ENCODE results near the gene DIO3. TPM values are rescaled to one million over a fixed set of nuclear protein-coding genes. Genes with fewer than 3 reads are reported as not detected.
"Not testable (repeated sequence)": the region's sequence is repeated elsewhere in the genome, so short reads cannot be mapped to it uniquely, and the experiment has no call there.

DIO3 gene
- total and polyA plus RNA-seq, 2 donors: 1.8 to 14.1 TPM

DNA sequence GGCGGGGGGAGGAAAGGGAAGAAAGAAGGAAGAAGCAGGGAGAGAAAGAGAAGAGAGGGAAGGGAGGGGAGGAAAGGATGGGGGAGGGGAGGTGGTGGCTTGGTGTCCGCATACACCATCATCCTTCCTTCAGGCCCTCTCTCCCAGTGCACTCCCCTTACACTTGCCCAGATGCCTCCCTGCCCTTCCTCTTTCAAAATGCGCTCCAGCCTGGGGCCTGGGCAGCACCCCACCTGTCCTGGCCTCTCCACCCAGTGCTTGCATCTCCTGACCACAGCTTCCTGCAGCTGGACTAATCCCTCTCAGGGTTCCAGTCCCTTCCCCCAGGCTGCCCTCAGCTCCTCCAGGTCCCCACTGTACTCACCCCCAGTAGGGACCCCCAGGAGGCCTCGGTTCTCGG, 12.6 kb upstream of the DIO3 start:
- no peak for DNase-seq (ENCODE audit: extremely low spot score)
- no peak overlapping the region for H3K4me3 ChIP-seq (ENCODE audit: low read depth, low read length)
- WGBS: 83% methylated on average over 5 of the region's 5 CpGs
- no peaks in the 10 kb centered on the region for H3K36me3 ChIP-seq (ENCODE audit: insufficient read depth)
- H3K27ac ChIP-seq (ENCODE audit: low read depth): no peak overlapping the region
- no peaks in the 10 kb centered on the region for H3K4me1 ChIP-seq (ENCODE audit: insufficient read depth)

DNA sequence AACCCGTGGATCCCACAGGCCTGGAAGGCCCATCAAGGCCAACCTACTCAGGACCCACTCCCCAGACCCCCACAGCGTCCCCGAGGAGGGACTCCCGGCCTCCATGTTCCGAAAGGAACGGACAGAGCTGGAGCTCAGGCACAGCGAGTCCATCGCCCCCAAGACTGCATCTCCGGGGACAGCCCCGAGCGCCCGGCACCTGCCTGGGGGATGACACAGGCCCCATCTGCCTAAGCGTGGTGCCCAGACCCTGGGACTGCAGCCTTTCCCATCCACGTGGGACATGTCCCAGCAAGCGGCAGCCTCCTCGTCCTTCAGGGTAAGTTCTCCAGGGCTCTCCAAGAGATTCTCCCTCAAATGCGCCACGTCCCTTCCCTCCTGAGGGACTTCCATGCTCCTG, 12.1 kb upstream of the DIO3 start:
- no peak for DNase-seq (ENCODE audit: extremely low spot score)
- H3K36me3 ChIP-seq (ENCODE audit: insufficient read depth): no peaks in the 10 kb centered on the region
- no peak overlapping the region for H3K4me3 ChIP-seq (ENCODE audit: low read depth, low read length)
- H3K27ac ChIP-seq (ENCODE audit: low read depth): no peak overlapping the region
- WGBS: 93% methylated on average over 18 of the region's 18 CpGs
- H3K4me1 ChIP-seq (ENCODE audit: insufficient read depth): no peaks in the 10 kb centered on the region

DNA sequence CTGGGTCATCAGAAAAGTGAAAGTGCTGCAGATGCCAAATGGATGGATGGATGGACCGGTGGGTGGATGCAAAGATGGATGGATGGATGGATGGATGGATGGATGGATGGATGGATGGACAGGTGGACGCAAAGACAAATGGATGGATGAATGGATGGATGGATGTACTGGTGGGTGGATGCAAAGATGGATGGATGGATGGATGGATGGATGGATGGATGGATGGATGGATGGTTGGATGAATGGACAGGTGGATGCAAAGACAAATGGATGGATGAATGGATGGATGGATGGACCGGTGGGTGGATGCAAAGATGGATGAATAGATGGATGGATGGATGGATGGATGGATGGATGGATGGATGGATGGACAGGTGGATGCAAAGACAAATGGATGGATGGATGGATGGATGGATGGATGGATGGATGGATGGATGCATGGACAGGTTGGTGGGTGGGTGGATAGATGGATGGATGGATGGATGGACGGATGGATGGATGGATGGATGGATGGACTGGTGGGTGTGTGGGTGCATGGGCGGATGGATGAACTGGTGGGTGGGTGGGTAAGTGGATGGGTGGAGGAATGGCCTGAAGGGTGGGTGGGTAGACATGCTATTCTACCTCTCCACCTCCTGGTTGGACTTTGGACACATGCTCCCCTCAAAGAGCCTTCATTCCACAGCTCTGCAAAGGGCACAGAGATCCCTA, 10.9 kb upstream of the DIO3 start:
- H3K4me1 ChIP-seq (ENCODE audit: insufficient read depth); DNase-seq (ENCODE audit: extremely low spot score); H3K36me3 ChIP-seq (ENCODE audit: insufficient read depth); H3K4me3 ChIP-seq (ENCODE audit: low read depth, low read length); H3K27ac ChIP-seq (ENCODE audit: low read depth): not testable (repeated sequence)
- WGBS: 90% methylated on average over 5 of the region's 5 CpGs

DNA sequence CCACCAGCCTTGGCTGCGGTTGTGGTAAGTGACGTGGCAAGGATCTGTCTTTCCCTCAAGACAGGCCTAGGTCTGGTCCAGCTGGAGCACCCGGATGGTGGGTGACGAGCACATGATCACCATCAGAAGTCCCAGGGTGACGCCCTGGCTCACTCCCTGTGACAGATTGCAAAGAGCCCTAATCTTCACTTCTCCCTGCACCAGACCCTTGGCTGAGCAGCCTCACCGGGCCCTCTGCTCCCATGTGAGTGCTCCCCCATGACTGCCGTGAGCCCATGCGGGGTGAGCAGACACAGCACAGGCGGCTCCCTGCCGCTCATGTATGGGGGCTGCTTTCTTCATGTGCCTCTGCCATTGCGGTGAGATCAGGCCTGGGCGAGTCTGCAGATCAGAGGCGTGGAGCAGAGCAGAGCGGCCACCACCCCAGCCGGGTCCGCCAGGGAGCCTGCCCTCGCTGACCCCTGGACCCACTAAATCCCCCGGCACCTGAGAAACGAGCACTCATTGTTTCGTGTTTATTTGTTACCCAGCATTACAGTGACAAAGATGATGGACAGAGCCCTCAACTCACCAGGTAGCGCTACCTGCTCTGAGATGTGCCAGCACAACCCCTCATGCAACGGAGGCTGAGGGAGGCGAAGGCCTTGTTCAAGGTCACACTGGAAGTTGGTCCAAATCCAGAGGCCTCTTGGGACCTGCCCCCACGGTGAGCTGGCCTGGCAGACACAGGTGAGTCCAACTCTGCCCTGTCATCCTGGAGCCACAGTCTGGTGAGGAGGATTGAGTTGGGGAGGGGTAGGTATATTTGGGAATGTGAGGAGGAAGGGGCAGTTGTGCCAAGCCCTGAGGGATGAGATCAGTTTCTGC, 9.3 kb upstream of the DIO3 start:
- H3K4me1 ChIP-seq (ENCODE audit: insufficient read depth): no peaks in the 10 kb centered on the region
- H3K4me3 ChIP-seq (ENCODE audit: low read depth, low read length): no peak overlapping the region
- no peaks in the 10 kb centered on the region for H3K36me3 ChIP-seq (ENCODE audit: insufficient read depth)
- H3K27ac ChIP-seq (ENCODE audit: low read depth): no peak overlapping the region
- 91% methylated on average over 24 of the region's 24 CpGs for WGBS
- no peak for DNase-seq (ENCODE audit: extremely low spot score)

DNA sequence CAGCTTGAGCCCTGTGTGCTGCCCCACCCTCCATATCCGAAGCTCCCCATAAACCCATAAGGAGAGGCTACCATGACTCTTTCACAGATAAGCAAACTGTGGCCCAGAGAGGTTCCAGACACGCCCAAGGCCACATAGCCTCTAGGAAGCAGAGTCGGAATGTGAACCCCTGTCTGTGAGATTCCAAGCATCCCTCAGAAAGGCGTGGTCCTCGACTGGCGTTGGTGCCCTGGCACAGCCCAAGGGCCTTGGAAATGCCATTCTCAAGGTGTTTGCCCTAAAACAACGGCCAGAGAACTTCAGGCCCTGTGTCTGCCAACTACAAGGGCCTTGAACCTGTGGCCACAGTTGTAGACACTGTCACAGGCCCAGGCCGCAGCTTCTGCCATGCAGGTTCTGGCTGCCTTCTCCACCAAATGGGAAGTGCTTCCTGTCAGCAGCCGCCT, 8.5 kb upstream of the DIO3 start:
- 85% methylated on average over 9 of the region's 9 CpGs for WGBS
- Histone ChIP-seq H3K36me3 (ENCODE audit: insufficient read depth) (no peaks in the 10 kb centered on the region), H3K4me3 (ENCODE audit: low read depth, low read length) (no peak overlapping the region), H3K27ac (ENCODE audit: low read depth) (no peak overlapping the region), H3K4me1 (ENCODE audit: insufficient read depth) (no peaks in the 10 kb centered on the region)
- no peak for DNase-seq (ENCODE audit: extremely low spot score)

DNA sequence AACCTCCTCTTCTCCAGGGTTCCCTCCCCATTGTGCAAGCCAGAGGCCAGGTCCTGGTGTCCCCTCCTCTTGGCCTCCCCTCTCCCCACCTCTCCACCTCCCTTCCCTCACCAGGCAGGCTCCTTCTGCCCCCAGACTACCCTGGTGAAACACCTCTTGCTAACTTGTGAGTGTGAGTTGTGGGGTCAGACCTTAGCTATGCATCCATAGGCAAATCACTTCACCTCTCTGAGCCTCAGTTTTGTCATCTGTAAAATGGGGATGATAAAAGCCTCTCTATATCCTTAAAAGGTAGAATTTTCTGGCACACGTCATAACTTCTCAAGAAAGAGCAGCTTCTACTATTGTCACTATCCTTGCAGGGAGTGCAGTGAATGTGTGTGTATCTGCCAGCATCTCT, 7.9 kb upstream of the DIO3 start:
- Histone ChIP-seq H3K4me3 (ENCODE audit: low read depth, low read length) (no peak overlapping the region), H3K36me3 (ENCODE audit: insufficient read depth) (no peaks in the 10 kb centered on the region), H3K27ac (ENCODE audit: low read depth) (no peak overlapping the region), H3K4me1 (ENCODE audit: insufficient read depth) (no peaks in the 10 kb centered on the region)
- WGBS: 87% methylated on average over 1 of the region's 1 CpG
- DNase-seq (ENCODE audit: extremely low spot score): no peak

DNA sequence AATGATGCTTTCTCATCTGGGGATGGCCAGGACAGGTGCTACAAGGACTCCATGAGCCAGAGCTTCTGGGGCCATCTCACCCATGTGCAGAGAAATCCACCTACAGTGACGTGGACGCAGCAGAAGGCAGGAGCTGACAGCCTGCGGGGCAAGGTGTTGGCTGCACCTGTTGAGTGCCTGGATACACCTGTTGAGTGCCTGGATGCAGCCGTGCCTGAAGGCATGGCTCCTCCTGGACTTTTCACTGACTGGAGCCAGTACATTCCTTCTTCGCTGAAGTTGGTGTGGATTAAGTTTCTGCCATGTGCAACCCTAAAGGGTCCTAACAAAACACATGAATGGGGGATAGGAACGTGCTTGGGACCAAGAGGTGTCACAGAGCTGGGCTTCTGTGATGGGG, 7.4 kb upstream of the DIO3 start:
- 93% methylated on average over 6 of the region's 6 CpGs for WGBS
- no peak for DNase-seq (ENCODE audit: extremely low spot score)
- Histone ChIP-seq H3K36me3 (ENCODE audit: insufficient read depth) (no peaks in the 10 kb centered on the region), H3K4me3 (ENCODE audit: low read depth, low read length) (no peak overlapping the region), H3K27ac (ENCODE audit: low read depth) (no peak overlapping the region), H3K4me1 (ENCODE audit: insufficient read depth) (no peaks in the 10 kb centered on the region)

DNA sequence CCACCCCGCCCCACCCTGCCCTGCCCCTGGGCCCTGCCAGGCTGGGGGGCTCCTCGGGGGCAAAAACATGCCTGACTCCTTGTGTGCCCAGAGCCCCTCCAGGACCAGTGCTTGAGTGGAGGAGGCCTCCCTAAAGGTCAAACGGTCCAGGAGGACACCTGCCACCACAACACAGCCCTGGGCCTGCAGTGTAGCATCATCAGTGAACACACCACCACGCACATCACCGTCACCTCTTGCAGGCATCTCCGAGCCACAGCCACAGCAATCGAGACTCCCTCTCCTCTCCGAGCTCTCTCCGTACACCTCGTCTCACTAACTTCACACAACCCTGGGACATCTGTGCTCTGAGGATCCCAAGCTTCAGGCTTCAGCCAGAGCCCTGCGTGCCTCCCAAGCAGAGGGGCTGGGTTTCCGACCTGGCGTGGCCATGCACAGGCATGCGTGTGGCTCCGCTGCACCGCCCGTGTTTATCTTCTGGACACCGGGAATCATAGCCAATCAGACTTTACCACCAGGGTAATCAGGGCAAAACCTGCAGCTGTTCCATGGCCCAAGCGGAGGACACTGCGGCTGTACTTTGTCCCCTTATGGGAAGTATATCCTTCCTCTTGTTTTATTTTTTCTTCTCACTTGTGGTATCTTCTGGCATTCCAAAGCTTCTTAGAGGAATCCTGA, 6.2 kb upstream of the DIO3 start:
- Histone ChIP-seq H3K4me3 (ENCODE audit: low read depth, low read length) (no peak overlapping the region), H3K36me3 (ENCODE audit: insufficient read depth) (no peaks in the 10 kb centered on the region), H3K4me1 (ENCODE audit: insufficient read depth) (no peaks in the 10 kb centered on the region), H3K27ac (ENCODE audit: low read depth) (no peak overlapping the region)
- 64% methylated on average over 20 of the region's 20 CpGs for WGBS
- DNase-seq (ENCODE audit: extremely low spot score): no peak

DNA sequence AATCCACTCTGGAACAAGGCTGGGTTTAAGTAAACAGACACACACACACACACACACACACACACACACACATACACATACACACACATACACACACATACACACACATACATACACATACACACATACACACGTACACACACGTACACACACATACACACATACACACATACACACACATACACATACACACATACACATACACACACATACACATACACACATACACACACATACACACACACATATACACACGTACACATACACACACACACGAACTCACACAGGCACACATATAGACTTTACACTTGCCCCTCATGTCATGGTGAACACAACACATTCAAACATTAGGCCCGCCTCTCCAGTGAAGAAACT, 5.6 kb upstream of the DIO3 start:
- H3K4me1 ChIP-seq (ENCODE audit: insufficient read depth); H3K27ac ChIP-seq (ENCODE audit: low read depth); H3K4me3 ChIP-seq (ENCODE audit: low read depth, low read length); H3K36me3 ChIP-seq (ENCODE audit: insufficient read depth); DNase-seq (ENCODE audit: extremely low spot score): not testable (repeated sequence)
- WGBS: 83% methylated on average over 5 of the region's 5 CpGs

DNA sequence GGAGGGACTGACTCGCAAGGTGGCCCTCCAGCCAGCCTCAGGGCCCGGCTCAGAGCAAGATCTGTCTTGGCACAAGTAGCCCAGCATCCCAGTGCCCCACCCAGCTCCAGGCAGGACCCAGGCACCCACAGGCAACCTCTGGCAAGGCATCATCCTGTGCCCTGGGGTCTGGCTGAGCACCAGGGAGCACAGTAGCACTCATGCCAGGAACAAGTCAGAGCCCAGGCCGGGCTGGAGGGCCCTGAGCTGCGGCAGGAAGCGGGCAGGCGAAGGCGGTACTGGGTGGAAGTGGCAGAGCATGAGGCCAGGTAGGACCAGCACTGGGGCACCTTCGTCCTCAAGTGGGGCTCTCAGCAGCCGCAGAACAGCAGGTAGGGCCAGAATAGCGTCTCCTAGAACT, 5.2 kb upstream of the DIO3 start:
- H3K27ac ChIP-seq (ENCODE audit: low read depth): no peak overlapping the region
- no peaks in the 10 kb centered on the region for H3K4me1 ChIP-seq (ENCODE audit: insufficient read depth)
- DNase-seq (ENCODE audit: extremely low spot score): no peak
- no peaks in the 10 kb centered on the region for H3K36me3 ChIP-seq (ENCODE audit: insufficient read depth)
- no peak overlapping the region for H3K4me3 ChIP-seq (ENCODE audit: low read depth, low read length)
- WGBS: 95% methylated on average over 10 of the region's 10 CpGs

DNA sequence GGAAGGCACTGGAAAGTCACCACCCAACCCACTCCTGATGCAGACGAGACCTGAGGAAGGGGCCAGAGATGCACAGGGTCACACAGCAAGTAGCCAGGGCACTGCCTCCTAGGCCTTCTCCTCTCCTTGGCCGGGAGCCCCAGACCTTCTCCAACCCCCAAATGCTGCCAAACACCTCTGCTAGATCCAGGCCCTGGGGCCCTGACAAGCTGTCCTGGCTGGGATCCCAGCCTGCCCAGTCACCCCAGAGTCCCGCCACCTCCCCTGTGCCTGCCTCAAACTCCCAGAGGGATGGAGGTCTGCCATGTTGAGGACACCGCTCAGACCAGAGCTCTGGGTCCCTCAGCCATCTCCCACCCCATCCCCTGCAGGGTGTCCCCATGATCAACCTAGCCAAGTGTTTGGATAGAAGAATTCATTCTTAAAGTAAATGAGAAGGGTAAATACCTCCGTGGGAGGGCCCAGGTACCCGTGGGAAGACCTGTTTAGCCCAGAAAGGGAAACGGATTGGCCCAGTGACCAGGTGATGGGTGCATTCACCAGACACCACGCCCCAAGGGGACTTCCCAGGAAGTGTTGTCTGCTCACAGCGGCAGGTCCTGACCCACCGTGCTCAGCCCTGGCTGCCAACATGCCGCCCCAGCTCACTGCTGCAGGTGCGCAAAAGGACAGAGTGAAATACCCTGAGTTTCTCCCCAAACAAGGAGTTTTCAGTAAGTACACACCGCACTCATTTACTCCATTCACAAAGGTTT, 4.6 kb upstream of the DIO3 start:
- no peak for DNase-seq (ENCODE audit: extremely low spot score)
- WGBS: 84% methylated on average over 13 of the region's 13 CpGs
- Histone ChIP-seq H3K27ac (ENCODE audit: low read depth) (no peak overlapping the region), H3K36me3 (ENCODE audit: insufficient read depth) (no peaks in the 10 kb centered on the region), H3K4me3 (ENCODE audit: low read depth, low read length) (no peak overlapping the region), H3K4me1 (ENCODE audit: insufficient read depth) (no peaks in the 10 kb centered on the region)

DNA sequence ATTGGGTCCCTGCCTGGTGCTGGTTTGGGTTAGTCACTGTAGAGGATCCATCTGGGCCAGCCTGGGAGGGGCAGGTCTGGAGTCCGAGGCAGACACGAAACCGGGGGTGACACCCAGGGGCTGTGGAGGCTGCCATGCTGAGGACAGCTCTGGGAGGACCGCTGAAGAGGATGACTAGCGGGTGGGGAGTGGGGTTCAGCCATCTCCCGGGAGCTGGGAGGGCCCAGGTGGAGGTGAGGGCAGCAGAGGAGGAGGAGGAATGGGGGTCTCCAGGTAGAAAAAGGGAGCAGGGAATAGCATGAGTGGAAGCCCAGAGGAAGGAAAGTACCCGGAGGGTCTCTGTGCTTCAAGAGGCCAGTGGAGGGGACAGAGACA, 4.0 kb upstream of the DIO3 start:
- H3K4me3 ChIP-seq (ENCODE audit: low read depth, low read length): no peak overlapping the region
- DNase-seq (ENCODE audit: extremely low spot score): no peak
- H3K36me3 ChIP-seq (ENCODE audit: insufficient read depth): no peaks in the 10 kb centered on the region
- no peak overlapping the region for H3K27ac ChIP-seq (ENCODE audit: low read depth)
- 86% methylated on average over 7 of the region's 7 CpGs for WGBS
- H3K4me1 ChIP-seq (ENCODE audit: insufficient read depth): no peaks in the 10 kb centered on the region
